Activated naive CD4-positive, alpha-beta T cell treated with anti-CD3 and anti-CD28 coated beads for 36 hours (primary cell): ENCODE measurements around the gene UFL1. TPM values are rescaled to one million over a fixed set of nuclear protein-coding genes. Genes with fewer than 3 reads are reported as not detected.

Experiments
- CTCF ChIA-PET: fragments of 350-600 bp; sonication (Branson Sonifier 250); formaldehyde crosslinking; loops from one replicate; lab custom pipeline; 2021; ENCODE audit warnings: antibody characterized with exemption; lab: Charles Lee
- DNase-seq: peaks from one replicate; pipeline ENCODE4 v3.0.0-alpha.2; 2020
- H3K27ac Mint-ChIP-seq: one replicate; pipeline ENCODE4 v1.8.0; 2021; ENCODE audit warnings: mild to moderate bottlenecking, mixed read lengths
- H3K27me3 Mint-ChIP-seq: one replicate; pipeline ENCODE4 v1.8.0; 2021; ENCODE audit warnings: low read depth, mixed read lengths
- H3K36me3 Mint-ChIP-seq: one replicate; pipeline ENCODE4 v1.8.0; 2021; ENCODE audit warnings: low read depth, mixed read lengths
- H3K4me1 Mint-ChIP-seq: one replicate; pipeline ENCODE4 v1.8.0; 2021; ENCODE audit warnings: low read depth, mixed read lengths
- H3K4me3 Mint-ChIP-seq: one replicate; pipeline ENCODE4 v1.8.0; 2021; ENCODE audit warnings: mild to moderate bottlenecking, moderate library complexity, mixed read lengths
- H3K9me3 Mint-ChIP-seq: one replicate; pipeline ENCODE4 v1.8.0; 2021; ENCODE audit warnings: mixed read lengths
- intact Hi-C: fragments of 100-400 bp; cut with micrococcal nuclease; formaldehyde crosslinking; loops from one replicate; pipeline ENCODE4 v1.15.1; 2023
- total RNA-seq, 2 experiments: library from RNA; stranded (reverse); gene quantifications; one replicate each; pipeline ENCODE4 v1.2.3, GENCODE V29; 2021

UFL1 gene
- total RNA-seq, 2 experiments from 2014 or later, result 28.3 to 28.7 TPM

GRCh38 chr6:96582021-96582420, 60.4 kb downstream of the UFL1 start:
- Mint-ChIP-seq H3K27me3 (peaks cover 10% of the 10 kb centered on the region), H3K9me3 (no peaks in the 10 kb centered on the region), H3K4me3 (no peak overlapping the region), H3K27ac (no peak overlapping the region), H3K36me3 (no peaks in the 10 kb centered on the region), H3K4me1 (no peaks in the 10 kb centered on the region)
- intact Hi-C loops, result no loop called here
- no peak for DNase-seq
- CTCF ChIA-PET, result interaction anchor here (0.7 to 1.1 kb wide), 2 partner anchors 9 to 72 kb away, joined by 3 read pairs; no protein-coding TSS in a partner anchor

- Mint-ChIP-seq H3K36me3 (no peaks in the 10 kb centered on the region), H3K27me3 (peaks cover 10% of the 10 kb centered on the region), H3K9me3 (no peaks in the 10 kb centered on the region), H3K4me1 (no peaks in the 10 kb centered on the region), H3K4me3 (no peak overlapping the region), H3K27ac (no peak overlapping the region)
- CTCF ChIA-PET, result interaction anchor here (0.7 to 1.1 kb wide), 2 partner anchors 9 to 71 kb away, joined by 3 read pairs; no protein-coding TSS in a partner anchor
- intact Hi-C loops, result no loop called here
- DNase-seq, result no peak
Measured at GRCh38 chr6:96582436-96582835, 60.8 kb downstream of the UFL1 start.

GRCh38 chr6:96604420-96604819, 82.8 kb downstream of the UFL1 start:
- no peaks in the 10 kb centered on the region for H3K4me1 Mint-ChIP-seq
- H3K36me3 Mint-ChIP-seq, result no peaks in the 10 kb centered on the region
- intact Hi-C loops, result no loop called here
- DNase-seq, result no peak
- H3K27me3 Mint-ChIP-seq, result peaks cover 13% of the 10 kb centered on the region
- no peak overlapping the region for H3K27ac Mint-ChIP-seq
- no peaks in the 10 kb centered on the region for H3K9me3 Mint-ChIP-seq
- H3K4me3 Mint-ChIP-seq, result no peak overlapping the region
- CTCF ChIA-PET, result no interaction called here

Other genes starting within 250 kb of the UFL1 start
- gene FHL5, start 41.3 kb downstream of the UFL1 start, total RNA-seq, result not detected